ENCODE data around the gene MIEN1. TPM values are rescaled to one million over a fixed set of nuclear protein-coding genes. Genes with fewer than 3 reads are reported as not detected.

MIEN1 gene
- total and polyA plus RNA-seq, 2 donors (not counting 1 experiment from before 2014, with no cell fraction given) = 41.1 to 63.2 TPM

DNA sequence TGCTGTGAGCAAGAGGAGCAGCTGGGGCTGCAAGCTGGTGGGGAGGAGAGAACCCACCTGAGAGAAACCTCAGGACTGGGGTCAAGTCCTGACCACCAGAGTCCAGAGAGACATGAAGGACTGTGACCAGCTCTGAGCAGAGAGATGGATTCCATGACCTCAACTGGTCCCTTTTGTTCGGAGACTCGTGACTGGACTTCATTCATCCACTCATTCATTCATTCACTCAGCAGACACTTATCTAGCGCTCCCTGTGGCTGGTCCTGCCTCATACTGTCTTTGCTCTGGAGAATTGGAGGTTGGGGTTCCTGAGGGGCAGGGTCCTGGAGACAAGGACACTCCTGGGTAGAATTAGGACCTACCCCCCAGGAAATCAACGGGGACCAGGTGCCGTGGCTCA is 26.4 kb downstream of the MIEN1 start:
- Mint-ChIP-seq H3K9me3 (ENCODE audit: insufficient read depth) (no peaks in the 10 kb centered on the region), H3K4me1 (peaks cover 18% of the 10 kb centered on the region), H3K27ac (no peak overlapping the region), H3K27me3 (peaks cover 27% of the 10 kb centered on the region), H3K4me3 (no peak overlapping the region)
- Histone ChIP-seq H3K36me3 (replicated peaks in 1 of 2; ENCODE audit: control extremely low read depth in 1 of 2, control insufficient read depth in 1 of 2, extremely low read depth in 1 of 2, insufficient read depth in 2 of 2, low read length in 1 of 2) (no peaks in the 10 kb centered on the region), H3K9ac (ENCODE audit: low read length) (no peak overlapping the region), H3K79me2 (ENCODE audit: control insufficient read depth, insufficient read depth, low read length) (no peaks in the 10 kb centered on the region), H3K9me3 (ENCODE audit: control extremely low read depth in 1 of 3, control insufficient read depth in 2 of 3, insufficient read depth in 1 of 3, low read length in 2 of 3) (peaks cover 0 to 4% (median 0%) of the 10 kb centered on the region in 3 donors), H3K27ac (ENCODE audit: low read length in 2 of 2) (no peak overlapping the region), H3K4me3 (ENCODE audit: control extremely low read depth in 1 of 5, extremely low read depth in 1 of 5, insufficient read depth in 1 of 5, low read depth in 2 of 5, low read length in 4 of 5) (no peak overlapping the region), H3K27me3 (replicated peaks in 1 of 4; ENCODE audit: control extremely low read depth in 1 of 4, control insufficient read depth in 3 of 4, insufficient read depth in 4 of 4, low read length in 3 of 4) (peaks cover 0 to 27% (median 17%) of the 10 kb centered on the region in 4 experiments), H2AFZ (ENCODE audit: insufficient read depth, low read depth, low read length, poor library complexity, severe bottlenecking) (no peak overlapping the region), H4K20me1 (ENCODE audit: control insufficient read depth, insufficient read depth, low read length, poor library complexity, severe bottlenecking) (no peaks in the 10 kb centered on the region), H3K4me1 (ENCODE audit: control insufficient read depth in 2 of 2, insufficient read depth in 2 of 2, low read length in 2 of 2) (peaks cover 18 to 24% of the 10 kb centered on the region in 2 donors), H3K4me2 (replicated peaks; ENCODE audit: low read depth, low read length, poor library complexity, severe bottlenecking) (no peak overlapping the region)
- no peak for ATAC-seq (ENCODE audit: low read depth)
- TF ChIP-seq EZH2 (IDR thresholded peaks at IDR 0.05; ENCODE audit: borderline replicate concordance, insufficient read depth, low read depth, low read length, poor library complexity, severe bottlenecking) = no peak
- TF ChIP-seq, protein P1, sequence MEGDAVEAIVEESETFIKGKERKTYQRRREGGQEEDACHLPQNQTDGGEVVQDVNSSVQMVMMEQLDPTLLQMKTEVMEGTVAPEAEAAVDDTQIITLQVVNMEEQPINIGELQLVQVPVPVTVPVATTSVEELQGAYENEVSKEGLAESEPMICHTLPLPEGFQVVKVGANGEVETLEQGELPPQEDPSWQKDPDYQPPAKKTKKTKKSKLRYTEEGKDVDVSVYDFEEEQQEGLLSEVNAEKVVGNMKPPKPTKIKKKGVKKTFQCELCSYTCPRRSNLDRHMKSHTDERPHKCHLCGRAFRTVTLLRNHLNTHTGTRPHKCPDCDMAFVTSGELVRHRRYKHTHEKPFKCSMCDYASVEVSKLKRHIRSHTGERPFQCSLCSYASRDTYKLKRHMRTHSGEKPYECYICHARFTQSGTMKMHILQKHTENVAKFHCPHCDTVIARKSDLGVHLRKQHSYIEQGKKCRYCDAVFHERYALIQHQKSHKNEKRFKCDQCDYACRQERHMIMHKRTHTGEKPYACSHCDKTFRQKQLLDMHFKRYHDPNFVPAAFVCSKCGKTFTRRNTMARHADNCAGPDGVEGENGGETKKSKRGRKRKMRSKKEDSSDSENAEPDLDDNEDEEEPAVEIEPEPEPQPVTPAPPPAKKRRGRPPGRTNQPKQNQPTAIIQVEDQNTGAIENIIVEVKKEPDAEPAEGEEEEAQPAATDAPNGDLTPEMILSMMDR (IDR thresholded peaks at IDR 0.05) = no peak
- ChIA-PET POLR2A (no interaction called here), CTCF (interaction anchor here (0.7 kb wide), 1 partner anchor 37 kb away, joined by 3 read pairs; no protein-coding TSS in a partner anchor)
- intact Hi-C loops (cut with micrococcal nuclease) = no loop called here
- 91% methylated on average over 2 of the region's 5 CpGs for WGBS (ENCODE audit: insufficient coverage)
- no peak for DNase-seq

- ChIA-PET CTCF (interaction anchor here (0.7 kb wide), 1 partner anchor 36 kb away, joined by 3 read pairs; no protein-coding TSS in a partner anchor), POLR2A (no interaction called here)
- Mint-ChIP-seq H3K4me3 (no peak overlapping the region), H3K27ac (no peak overlapping the region), H3K9me3 (ENCODE audit: insufficient read depth) (no peaks in the 10 kb centered on the region), H3K4me1 (peaks cover 18% of the 10 kb centered on the region), H3K27me3 (peaks cover 30% of the 10 kb centered on the region)
- Histone ChIP-seq H4K20me1 (ENCODE audit: control insufficient read depth, insufficient read depth, low read length, poor library complexity, severe bottlenecking) (no peaks in the 10 kb centered on the region), H3K4me3 (ENCODE audit: control extremely low read depth in 1 of 5, extremely low read depth in 1 of 5, insufficient read depth in 1 of 5, low read depth in 2 of 5, low read length in 4 of 5) (no peak overlapping the region), H2AFZ (ENCODE audit: insufficient read depth, low read depth, low read length, poor library complexity, severe bottlenecking) (no peak overlapping the region), H3K79me2 (ENCODE audit: control insufficient read depth, insufficient read depth, low read length) (no peaks in the 10 kb centered on the region), H3K27me3 (replicated peaks in 1 of 4; ENCODE audit: control extremely low read depth in 1 of 4, control insufficient read depth in 3 of 4, insufficient read depth in 4 of 4, low read length in 3 of 4) (peaks cover 0 to 33% (median 17%) of the 10 kb centered on the region in 4 experiments), H3K4me2 (replicated peaks; ENCODE audit: low read depth, low read length, poor library complexity, severe bottlenecking) (no peak overlapping the region), H3K36me3 (replicated peaks in 1 of 2; ENCODE audit: control extremely low read depth in 1 of 2, control insufficient read depth in 1 of 2, extremely low read depth in 1 of 2, insufficient read depth in 2 of 2, low read length in 1 of 2) (no peaks in the 10 kb centered on the region), H3K9ac (ENCODE audit: low read length) (no peak overlapping the region), H3K9me3 (ENCODE audit: control extremely low read depth in 1 of 3, control insufficient read depth in 2 of 3, insufficient read depth in 1 of 3, low read length in 2 of 3) (peaks cover 0 to 4% (median 0%) of the 10 kb centered on the region in 3 donors), H3K27ac (ENCODE audit: low read length in 2 of 2) (no peak overlapping the region), H3K4me1 (ENCODE audit: control insufficient read depth in 2 of 2, insufficient read depth in 2 of 2, low read length in 2 of 2) (peaks cover 17 to 24% of the 10 kb centered on the region in 2 donors)
- TF ChIP-seq, protein P1 (IDR thresholded peaks at IDR 0.05) = no peak
- peak; percentile 33 for ATAC-seq (ENCODE audit: low read depth)
- DNase-seq = peak; percentile 34
- intact Hi-C loops (cut with micrococcal nuclease) = no loop called here
- 88% methylated on average over 2 of the region's 12 CpGs for WGBS (ENCODE audit: insufficient coverage)
These were observed 27.1 kb downstream of the MIEN1 start for GRCh38 chr17:39702901-39703893.
